ENCODE measurements around the gene ZNF786.

DNA sequence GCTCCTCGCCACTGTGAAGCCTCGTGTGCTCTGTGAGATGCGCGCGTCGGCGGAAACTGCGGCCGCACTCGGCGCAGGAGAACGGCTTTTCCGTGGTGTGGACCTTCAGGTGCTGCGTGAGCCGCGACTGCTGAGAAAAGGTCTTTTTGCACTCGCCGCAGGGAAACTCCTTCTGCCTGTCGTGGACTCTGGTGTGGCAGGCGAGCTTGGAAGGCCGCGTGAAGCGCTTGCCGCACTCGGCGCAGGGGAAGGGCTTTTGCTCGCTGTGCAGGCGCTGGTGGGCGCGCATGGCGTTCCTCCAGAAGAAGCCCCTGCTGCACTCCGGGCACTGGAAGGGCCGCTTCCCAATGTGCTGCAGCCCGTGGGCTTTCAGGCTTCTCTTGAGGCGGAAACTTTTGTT, 13.7 kb upstream of the ZNF786 start:
- TF ChIP-seq, protein P1, sequence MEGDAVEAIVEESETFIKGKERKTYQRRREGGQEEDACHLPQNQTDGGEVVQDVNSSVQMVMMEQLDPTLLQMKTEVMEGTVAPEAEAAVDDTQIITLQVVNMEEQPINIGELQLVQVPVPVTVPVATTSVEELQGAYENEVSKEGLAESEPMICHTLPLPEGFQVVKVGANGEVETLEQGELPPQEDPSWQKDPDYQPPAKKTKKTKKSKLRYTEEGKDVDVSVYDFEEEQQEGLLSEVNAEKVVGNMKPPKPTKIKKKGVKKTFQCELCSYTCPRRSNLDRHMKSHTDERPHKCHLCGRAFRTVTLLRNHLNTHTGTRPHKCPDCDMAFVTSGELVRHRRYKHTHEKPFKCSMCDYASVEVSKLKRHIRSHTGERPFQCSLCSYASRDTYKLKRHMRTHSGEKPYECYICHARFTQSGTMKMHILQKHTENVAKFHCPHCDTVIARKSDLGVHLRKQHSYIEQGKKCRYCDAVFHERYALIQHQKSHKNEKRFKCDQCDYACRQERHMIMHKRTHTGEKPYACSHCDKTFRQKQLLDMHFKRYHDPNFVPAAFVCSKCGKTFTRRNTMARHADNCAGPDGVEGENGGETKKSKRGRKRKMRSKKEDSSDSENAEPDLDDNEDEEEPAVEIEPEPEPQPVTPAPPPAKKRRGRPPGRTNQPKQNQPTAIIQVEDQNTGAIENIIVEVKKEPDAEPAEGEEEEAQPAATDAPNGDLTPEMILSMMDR (IDR thresholded peaks at IDR 0.05): no peak
- TF ChIP-seq POLR2A (IDR thresholded peaks at IDR 0.05): no peak
- TF ChIP-seq POLR2AphosphoS5 (IDR thresholded peaks at IDR 0.05): no peak
- TF ChIP-seq EP300 (IDR thresholded peaks at IDR 0.05): no peak

Data from upper lobe of left lung (tissue), 4 donors.